HG02884 (cell line): Measurements from ENCODE around the gene BABAM1.

ENCODE experiments used
- ATAC-seq: cut with Tn5 transposase; IDR thresholded peaks from one replicate; pipeline ENCODE4 v1.9.1; 2021; ENCODE audit warnings: mild to moderate bottlenecking, moderate library complexity; ENCODE audit not compliant: unreplicated experiment

BABAM1 gene

GRCh38 chr19:17302391-17303166, 35.3 kb downstream of the BABAM1 start:
- ATAC-seq: no peak

- peak; percentile 47 for ATAC-seq
These were observed 36.1 kb downstream of the BABAM1 start, which contains the start of gene ABHD8 for GRCh38 chr19:17303167-17303939. ABHD8 (minus strand) TSS chr19:17303425; CDS start chr19:17301616, 1,809 bp downstream.

GRCh38 chr19:17303940-17304267, 36.7 kb downstream of the BABAM1 start:
- ATAC-seq: no peak

GRCh38 chr19:17304386-17305215, 37.4 kb downstream of the BABAM1 start:
- ATAC-seq: no peak

- ATAC-seq: no peak
These were observed 37.9 kb downstream of the BABAM1 start for GRCh38 chr19:17305216-17305516.

- ATAC-seq: peak; percentile 40
These were observed 38.5 kb downstream of the BABAM1 start, which contains the start of gene MRPL34 for GRCh38 chr19:17305517-17306284. MRPL34 (plus strand) TSS chr19:17305872; CDS start chr19:17305893, 21 bp downstream.

- ATAC-seq: no peak
These were observed 39.1 kb downstream of the BABAM1 start for GRCh38 chr19:17306285-17306714.

- ATAC-seq: no peak
These were observed 40.7 kb downstream of the BABAM1 start for GRCh38 chr19:17307876-17308377.

GRCh38 chr19:17309198-17309964, 42.1 kb downstream of the BABAM1 start, which contains the start of gene DDA1:
DDA1 (plus strand) TSS chr19:17309563; CDS start chr19:17309655, 92 bp downstream.
- peak; percentile 53 for ATAC-seq

- no peak for ATAC-seq
These were observed 42.8 kb downstream of the BABAM1 start for GRCh38 chr19:17309965-17310461.

- ATAC-seq: no peak
These were observed 44.4 kb downstream of the BABAM1 start for GRCh38 chr19:17311455-17312188.

- ATAC-seq: no peak
These were observed 45.2 kb downstream of the BABAM1 start for GRCh38 chr19:17312189-17313113.

GRCh38 chr19:17314007-17314593, 46.9 kb downstream of the BABAM1 start:
- ATAC-seq: no peak

- no peak for ATAC-seq
These were observed 51.7 kb downstream of the BABAM1 start for GRCh38 chr19:17318966-17319365.

- no peak for ATAC-seq
These were observed 52.4 kb downstream of the BABAM1 start for GRCh38 chr19:17319473-17320238.

GRCh38 chr19:17320435-17320834, 53.2 kb downstream of the BABAM1 start:
- ATAC-seq: no peak
